CD4-positive, alpha-beta T cell (primary cell): ENCODE results near the gene ALPK3. TPM values are rescaled to one million over a fixed set of nuclear protein-coding genes. Genes with fewer than 3 reads are reported as not detected.

ENCODE experiments used
- ATAC-seq: fragments of 200-7000 bp; cut with Tn5 transposase; one replicate; pipeline ENCODE4 v1.10.0; 2022; ENCODE audit warnings: mild to moderate bottlenecking; ENCODE audit not compliant: poor library complexity
- CTCF ChIA-PET: fragments of 350-600 bp; sonication (Branson Sonifier 250); formaldehyde crosslinking; loops from one replicate; lab custom pipeline; 2021; ENCODE audit warnings: antibody characterized with exemption, inconsistent platforms; lab: Charles Lee
- POLR2A ChIA-PET: fragments of 350-600 bp; sonication (Branson Sonifier 250); formaldehyde crosslinking; loops from one replicate; lab custom pipeline; 2021; ENCODE audit warnings: antibody characterized with exemption, inconsistent platforms; lab: Charles Lee
- DNase-seq, 14 experiments: peaks; one replicate each; pipeline ENCODE4 v3.0.0-alpha.2; 2013 to 2020; ENCODE audit warnings: mixed read lengths in 2 of 14
- H3K27ac ChIP-seq, 2 donors: one replicate each; pipeline versions ENCODE4 v1.5.1 to v1.7.0; 2013; ENCODE audit warnings: low read length in 2 of 2, low read depth in 1 of 2, mild to moderate bottlenecking in 1 of 2
- H3K27me3 ChIP-seq, 2 experiments: 1 replicate in 1 of 2; 2 replicates in 1 of 2; pipeline versions ENCODE4 v1.6.1 to v1.7.0; 2013; ENCODE audit warnings: low read length in 2 of 2, control low read depth in 1 of 2, mild to moderate bottlenecking in 1 of 2, moderate library complexity in 1 of 2; ENCODE audit not compliant: insufficient read depth in 2 of 2, control insufficient read depth in 1 of 2
- H3K36me3 ChIP-seq: one replicate; pipeline ENCODE4 v1.6.1; 2013; ENCODE audit warnings: low read length, control low read depth; ENCODE audit not compliant: insufficient read depth
- H3K4me1 ChIP-seq: one replicate; pipeline ENCODE4 v1.6.1; 2013; ENCODE audit warnings: low read length, control low read depth; ENCODE audit not compliant: insufficient read depth
- H3K4me3 ChIP-seq: one replicate; pipeline ENCODE4 v1.5.1; 2013; ENCODE audit warnings: mild to moderate bottlenecking, low read length, moderate library complexity
- H3K9me3 ChIP-seq, 2 experiments: 1 replicate in 1 of 2; 2 replicates in 1 of 2; pipeline versions ENCODE4 v1.6.1 to v1.7.0; 2013; ENCODE audit warnings: low read length in 2 of 2, mild to moderate bottlenecking in 2 of 2, control low read depth in 1 of 2, moderate library complexity in 1 of 2; ENCODE audit not compliant: control insufficient read depth in 1 of 2, insufficient read depth in 1 of 2
- H3K27ac Mint-ChIP-seq: one replicate; pipeline ENCODE4 v1.8.0; 2020; ENCODE audit warnings: mixed read lengths
- H3K27me3 Mint-ChIP-seq: one replicate; pipeline ENCODE4 v1.8.0; 2021; ENCODE audit warnings: mixed read lengths
- H3K36me3 Mint-ChIP-seq: one replicate; pipeline ENCODE4 v1.8.0; 2021; ENCODE audit warnings: low read depth, mixed read lengths
- H3K4me1 Mint-ChIP-seq: one replicate; pipeline ENCODE4 v1.8.0; 2021; ENCODE audit warnings: low read depth, mixed read lengths
- H3K4me3 Mint-ChIP-seq: one replicate; pipeline ENCODE4 v1.8.0; 2020; ENCODE audit warnings: mild to moderate bottlenecking, mixed read lengths
- H3K9me3 Mint-ChIP-seq: one replicate; pipeline ENCODE4 v1.8.0; 2020; ENCODE audit warnings: mixed read lengths
- CTCF ChIP-seq: fragments of 200-600 bp; IDR thresholded peaks from one replicate; pipeline ENCODE4 v1.8.0; 2022; ENCODE audit warnings: antibody characterized with exemption, mild to moderate bottlenecking
- intact Hi-C, 2 experiments: fragments of 100-400 bp; cut with DNase I in 1 of 2; cut with micrococcal nuclease in 1 of 2; formaldehyde crosslinking; loops; one replicate each; pipeline versions ENCODE4 v1.15.1 to v1.9.0; 2023 to 2025; cut with DNase I, micrococcal nuclease
- total RNA-seq, 174 experiments: library from RNA in 2 of 174; stranded (reverse) in 2 of 174; gene quantifications; one replicate each; pipeline ENCODE4 v1.2.3 and lab custom pipeline; 2021 to 2026

The ALPK3 gene
- total RNA-seq, 2 experiments from 2014 or later = 0.14 TPM

- TF ChIP-seq CTCF = no peak
- H3K9me3 ChIP-seq = no peaks in the 10 kb centered on the region
- Mint-ChIP-seq H3K36me3 (no peaks in the 10 kb centered on the region), H3K4me3 (no peak overlapping the region), H3K27me3 (peaks cover 20% of the 10 kb centered on the region), H3K4me1 (peaks cover 5% of the 10 kb centered on the region), H3K9me3 (no peaks in the 10 kb centered on the region), H3K27ac (no peak overlapping the region)
- no peaks in the 10 kb centered on the region for H3K36me3 ChIP-seq
- ChIA-PET POLR2A (no interaction called here), CTCF (no interaction called here)
- intact Hi-C loops = no loop called here
- H3K4me1 ChIP-seq = peaks cover 5% of the 10 kb centered on the region
- peaks cover 0 to 13% of the 10 kb centered on the region in 2 experiments for H3K27me3 ChIP-seq
- no peak overlapping the region for H3K27ac ChIP-seq
- no peak for ATAC-seq
- H3K4me3 ChIP-seq = no peak overlapping the region
- DNase-seq = no peak
These were observed 4.3 kb upstream of the ALPK3 start for GRCh38 chr15:84812842-84813241.

- H3K9me3 Mint-ChIP-seq = no peaks in the 10 kb centered on the region
- no peak for ATAC-seq
- Histone ChIP-seq H3K36me3 (no peaks in the 10 kb centered on the region), H3K4me3 (no peak overlapping the region), H3K9me3 (no peaks in the 10 kb centered on the region), H3K4me1 (peaks cover 11% of the 10 kb centered on the region), H3K27me3 (peaks cover 0 to 13% of the 10 kb centered on the region in 2 experiments), H3K27ac (no peak overlapping the region)
- H3K36me3 Mint-ChIP-seq = no peaks in the 10 kb centered on the region
- no peak overlapping the region for H3K27ac Mint-ChIP-seq
- H3K4me1 Mint-ChIP-seq = peaks cover 11% of the 10 kb centered on the region
- peaks cover 24% of the 10 kb centered on the region for H3K27me3 Mint-ChIP-seq
- no peak for TF ChIP-seq CTCF
- ChIA-PET POLR2A (no interaction called here), CTCF (no interaction called here)
- no peak overlapping the region for H3K4me3 Mint-ChIP-seq
- intact Hi-C loops = no loop called here
- no peak for DNase-seq
These were observed 3.7 kb upstream of the ALPK3 start for GRCh38 chr15:84813435-84813834.

GRCh38 chr15:84813931-84814330, 3.2 kb upstream of the ALPK3 start:
- intact Hi-C loops = no loop called here
- Histone ChIP-seq H3K27me3 (peaks cover 0 to 13% of the 10 kb centered on the region in 2 experiments), H3K4me1 (peaks cover 11% of the 10 kb centered on the region), H3K36me3 (no peaks in the 10 kb centered on the region), H3K27ac (no peak overlapping the region), H3K9me3 (no peaks in the 10 kb centered on the region), H3K4me3 (no peak overlapping the region)
- TF ChIP-seq CTCF = no peak
- Mint-ChIP-seq H3K9me3 (no peaks in the 10 kb centered on the region), H3K27ac (no peak overlapping the region), H3K4me3 (no peak overlapping the region), H3K36me3 (no peaks in the 10 kb centered on the region), H3K4me1 (peaks cover 12% of the 10 kb centered on the region), H3K27me3 (peaks cover 24% of the 10 kb centered on the region)
- DNase-seq (no peak), ATAC-seq (no peak)
- ChIA-PET CTCF (no interaction called here), POLR2A (no interaction called here)
